Left ventricle myocardium inferior (tissue), 1 donor: ENCODE measurements around the gene CELF4. TPM values are rescaled to one million over a fixed set of nuclear protein-coding genes. Genes with fewer than 3 reads are reported as not detected.

ENCODE experiments used
- DNase-seq: peaks from one replicate; pipeline ENCODE4 v3.0.0-alpha.2; 2020
- H3K27ac ChIP-seq: fragments of 200-600 bp; replicated peaks from 2 replicates; pipeline ENCODE4 v1.8.0; 2021
- H3K27me3 ChIP-seq: fragments of 200-600 bp; 2 replicates; pipeline ENCODE4 v1.8.0; 2021; ENCODE audit warnings: low read depth
- H3K36me3 ChIP-seq: fragments of 200-600 bp; 2 replicates; pipeline ENCODE4 v1.8.0; 2021
- H3K4me1 ChIP-seq: fragments of 200-600 bp; 2 replicates; pipeline ENCODE4 v1.8.0; 2021
- H3K4me3 ChIP-seq: fragments of 200-600 bp; 2 replicates; pipeline ENCODE4 v1.8.0; 2021; ENCODE audit warnings: mild to moderate bottlenecking, moderate library complexity
- H3K9me3 ChIP-seq: fragments of 200-600 bp; replicated peaks from 2 replicates; pipeline ENCODE4 v1.8.0; 2021
- CTCF ChIP-seq: fragments of 200-600 bp; IDR thresholded peaks from 2 replicates; pipeline ENCODE4 v1.8.0; 2021; ENCODE audit warnings: antibody characterized with exemption, mild to moderate bottlenecking, borderline replicate concordance
- intact Hi-C: fragments of 100-400 bp; cut with micrococcal nuclease; formaldehyde crosslinking; loops from one replicate; pipeline ENCODE4 v1.11.0; 2022
- total RNA-seq: library from RNA; stranded (reverse); fragmentation: NEBNext Ultra II Directional; extraction: Animal tissue kit (Norgen Biotek cat#: 25700); gene quantifications from one replicate; pipeline ENCODE4 v1.2.1, GENCODE V29; 2021
- donor health status: DM: no; HTN: yes; CAD: no; lungs with severe emphysema.

CELF4 gene
- total RNA-seq, 1 donor from 2014 or later, result 0.60 TPM

GRCh38 chr18:37453752-37454151 is 111.8 kb downstream of the CELF4 start:
- TF ChIP-seq CTCF, result no peak
- Histone ChIP-seq H3K9me3 (no peaks in the 10 kb centered on the region), H3K36me3 (no peaks in the 10 kb centered on the region), H3K27me3 (peaks cover 35% of the 10 kb centered on the region), H3K27ac (no peak overlapping the region), H3K4me3 (no peak overlapping the region), H3K4me1 (no peaks in the 10 kb centered on the region)
- intact Hi-C loops, result no loop called here
- no peak for DNase-seq

- Histone ChIP-seq H3K9me3 (no peaks in the 10 kb centered on the region), H3K27me3 (peaks cover 45% of the 10 kb centered on the region), H3K4me1 (no peaks in the 10 kb centered on the region), H3K36me3 (no peaks in the 10 kb centered on the region), H3K27ac (no peak overlapping the region), H3K4me3 (no peak overlapping the region)
- no peak for DNase-seq
- intact Hi-C loops, result no loop called here
- TF ChIP-seq CTCF, result no peak
Observed at GRCh38 chr18:37452682-37453385, 112.8 kb downstream of the CELF4 start.

- Histone ChIP-seq H3K36me3 (no peaks in the 10 kb centered on the region), H3K27ac (no peak overlapping the region), H3K4me3 (no peak overlapping the region), H3K9me3 (no peaks in the 10 kb centered on the region), H3K27me3 (peaks cover 53% of the 10 kb centered on the region), H3K4me1 (no peaks in the 10 kb centered on the region)
- no peak for TF ChIP-seq CTCF
- intact Hi-C loops, result no loop called here
- no peak for DNase-seq
Observed at GRCh38 chr18:37452015-37452414, 113.6 kb downstream of the CELF4 start.

- Histone ChIP-seq H3K4me3 (no peak overlapping the region), H3K9me3 (no peaks in the 10 kb centered on the region), H3K36me3 (no peaks in the 10 kb centered on the region), H3K27me3 (peaks cover 58% of the 10 kb centered on the region), H3K4me1 (no peaks in the 10 kb centered on the region), H3K27ac (no peak overlapping the region)
- intact Hi-C loops, result no loop called here
- no peak for TF ChIP-seq CTCF
- no peak for DNase-seq
Observed at GRCh38 chr18:37451239-37451825, 114.3 kb downstream of the CELF4 start.

GRCh38 chr18:37450434-37451132 is 115.0 kb downstream of the CELF4 start:
- Histone ChIP-seq H3K4me1 (no peaks in the 10 kb centered on the region), H3K27ac (no peak overlapping the region), H3K36me3 (no peaks in the 10 kb centered on the region), H3K27me3 (peaks cover 65% of the 10 kb centered on the region), H3K9me3 (no peaks in the 10 kb centered on the region), H3K4me3 (no peak overlapping the region)
- TF ChIP-seq CTCF, result no peak
- no peak for DNase-seq
- intact Hi-C loops, result no loop called here
